Peyer's patch (tissue), 4 donors: ENCODE results near the gene RFX2. TPM values are rescaled to one million over a fixed set of nuclear protein-coding genes. Genes with fewer than 3 reads are reported as not detected.

Experiments
- DNase-seq, 3 donors: peaks; one replicate each; pipeline ENCODE4 v3.0.0-alpha.2; 2017 to 2019
- H3K27ac ChIP-seq, 4 donors: fragments of 200-600 bp; sonication (generic); one replicate each; pipeline ENCODE4 v1.5.1; 2016 to 2019
- H3K27me3 ChIP-seq, 2 donors: fragments of 200-600 bp; sonication (generic); one replicate each; pipeline ENCODE4 v1.5.1; 2019
- H3K36me3 ChIP-seq, 3 donors: fragments of 200-600 bp; sonication (generic); one replicate each; pipeline ENCODE4 v1.5.1; 2016 to 2019
- H3K4me1 ChIP-seq, 4 donors: fragments of 200-600 bp; sonication (generic); one replicate each; pipeline ENCODE4 v1.5.1; 2016 to 2019
- H3K4me3 ChIP-seq, 4 donors: fragments of 200-600 bp; sonication (generic); 1 replicate in 3 of 4; 2 replicates in 1 of 4; pipeline ENCODE4 v1.5.1; 2016 to 2019; ENCODE audit warnings: mild to moderate bottlenecking in 1 of 4
- H3K9me3 ChIP-seq, 4 donors: fragments of 200-600 bp; sonication (generic); one replicate each; pipeline ENCODE4 v1.5.1; 2016 to 2019; ENCODE audit warnings: mild to moderate bottlenecking in 1 of 4
- CTCF ChIP-seq, 6 experiments: fragments of 450-650 bp in 4 of 6; fragments of 200-600 bp in 2 of 6; sonication (generic) in 1 of 6; IDR thresholded peaks; one replicate each; pipeline ENCODE4 v1.5.1; 2017 to 2019; ENCODE audit warnings: antibody characterized with exemption in 6 of 6, mild to moderate bottlenecking in 3 of 6, moderate library complexity in 1 of 6
- POLR2A ChIP-seq, 2 donors: fragments of 450-650 bp; IDR thresholded peaks; one replicate each; pipeline ENCODE4 v1.5.1; 2017; ENCODE audit warnings: antibody characterized with exemption in 2 of 2, mild to moderate bottlenecking in 2 of 2, moderate library complexity in 2 of 2
- total RNA-seq, 4 donors: library from RNA; depleted of rRNA; stranded (reverse); fragments of >200 nt; gene quantifications; one replicate each; pipeline ENCODE4 v1.1.0, GENCODE V29; 2016

RFX2 gene
- total RNA-seq, 4 donors from 2014 or later = 2.6 to 33.9 (median 10.3) TPM

DNA sequence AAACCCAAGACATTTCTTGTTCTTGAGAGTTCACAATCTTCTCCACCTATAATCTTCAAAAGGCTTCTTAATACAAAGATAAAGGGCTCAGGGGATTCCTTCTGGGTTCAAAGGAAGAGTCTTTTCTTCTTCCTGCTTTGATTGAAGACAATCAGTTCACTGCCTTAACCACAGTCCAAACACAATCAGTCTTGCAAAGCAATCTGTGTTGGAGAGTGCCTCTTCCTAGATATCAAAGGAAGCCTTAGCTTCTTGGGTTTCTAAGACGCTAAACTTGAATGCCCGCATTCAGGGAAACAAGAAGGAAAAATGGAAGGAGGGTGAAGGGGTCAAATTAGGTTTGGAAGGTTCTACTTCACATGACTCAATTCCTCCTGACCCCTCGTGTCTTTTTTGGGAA is 159.6 kb downstream of the RFX2 start:
- Histone ChIP-seq H3K9me3 (no peaks in the 10 kb centered on the region), H3K4me3 (no peak overlapping the region), H3K4me1 (peaks cover 6 to 92% (median 30%) of the 10 kb centered on the region in 4 donors), H3K27ac (no peak overlapping the region), H3K36me3 (peaks cover 0 to 6% (median 0%) of the 10 kb centered on the region in 3 donors), H3K27me3 (no peaks in the 10 kb centered on the region)
- no peak for DNase-seq
- TF ChIP-seq POLR2A (IDR thresholded peaks at IDR 0.05) (no peak), CTCF (IDR thresholded peaks at IDR 0.05) (no peak)

GRCh38 chr19:5949792-5950305 is 160.5 kb downstream of the RFX2 start:
- TF ChIP-seq CTCF (IDR thresholded peaks at IDR 0.05) = no peak
- TF ChIP-seq POLR2A (IDR thresholded peaks at IDR 0.05) = no peak
- Histone ChIP-seq H3K4me1 (peaks cover 4 to 83% (median 30%) of the 10 kb centered on the region in 4 donors), H3K27ac (peak overlapping the region; percentile 21 to 70 (median 60))

GRCh38 chr19:5948752-5949564 is 161.3 kb downstream of the RFX2 start:
- Histone ChIP-seq H3K36me3 (peaks cover 0 to 11% (median 0%) of the 10 kb centered on the region in 3 donors), H3K27me3 (no peaks in the 10 kb centered on the region), H3K9me3 (no peaks in the 10 kb centered on the region), H3K27ac (peak overlapping the region; percentile 21 to 70 (median 60)), H3K4me3 (no peak overlapping the region), H3K4me1 (peaks cover 0 to 78% (median 30%) of the 10 kb centered on the region in 4 donors)
- TF ChIP-seq POLR2A (IDR thresholded peaks at IDR 0.05) (no peak), CTCF (IDR thresholded peaks at IDR 0.05) (no peak)
- DNase-seq = no peak

More at GRCh38 chr19:5949792-5950305, 160.5 kb downstream of the RFX2 start:
- Histone ChIP-seq H3K36me3 (peaks cover 0 to 11% (median 0%) of the 10 kb centered on the region in 3 donors), H3K27me3 (no peaks in the 10 kb centered on the region), H3K4me3 (no peak overlapping the region), H3K9me3 (no peaks in the 10 kb centered on the region)
- DNase-seq = peak in 1 of 3 donors; percentile 43

- no peaks in the 10 kb centered on the region for H3K9me3 ChIP-seq
- H3K27me3 ChIP-seq = no peaks in the 10 kb centered on the region
- peak in 1 of 3 donors; percentile 70 for DNase-seq
- peaks cover 0 to 11% (median 0%) of the 10 kb centered on the region in 3 donors for H3K36me3 ChIP-seq
- no peak overlapping the region for H3K4me3 ChIP-seq
- peaks cover 0 to 77% (median 25%) of the 10 kb centered on the region in 4 donors for H3K4me1 ChIP-seq
- peak overlapping the region; percentile 48 to 70 (median 67) for H3K27ac ChIP-seq
- TF ChIP-seq CTCF (IDR thresholded peaks at IDR 0.05) = no peak
- TF ChIP-seq POLR2A (IDR thresholded peaks at IDR 0.05) = no peak
Observed at GRCh38 chr19:5947435-5947834, 162.9 kb downstream of the RFX2 start.

DNA sequence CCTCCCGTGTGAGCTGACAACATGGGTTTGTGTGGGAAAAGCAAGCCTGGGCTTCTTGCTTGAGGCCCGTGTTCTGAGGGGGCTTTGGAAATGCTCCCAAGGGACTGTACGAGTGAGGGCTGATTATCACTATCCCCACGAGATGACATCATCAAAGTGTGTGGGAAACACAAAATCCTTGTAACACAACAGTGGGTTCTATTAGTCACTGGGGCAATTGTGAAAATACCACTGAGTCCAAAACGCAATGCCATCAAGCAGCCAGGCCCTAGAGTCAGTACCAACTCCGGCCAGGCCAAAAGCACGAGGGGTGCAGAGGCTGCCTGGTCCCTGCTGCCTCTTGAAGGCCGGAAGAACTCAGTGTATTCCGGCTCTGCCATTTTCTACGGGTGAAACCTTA is 166.7 kb downstream of the RFX2 start:
- Histone ChIP-seq H3K4me3 (no peak overlapping the region), H3K36me3 (peaks cover 0 to 34% (median 0%) of the 10 kb centered on the region in 3 donors), H3K4me1 (peaks cover 0 to 44% (median 8%) of the 10 kb centered on the region in 4 donors), H3K9me3 (no peaks in the 10 kb centered on the region), H3K27ac (peak overlapping the region in 2 of 4 donors; percentile 44 to 50), H3K27me3 (no peaks in the 10 kb centered on the region)
- DNase-seq = no peak
- TF ChIP-seq CTCF (IDR thresholded peaks at IDR 0.05) (no peak), POLR2A (IDR thresholded peaks at IDR 0.05) (no peak)

Other genes starting within 250 kb of the RFX2 start
- gene FUT5, start 240.0 kb downstream of the RFX2 start, total RNA-seq = not detected
- gene NDUFA11, start 206.7 kb downstream of the RFX2 start, total RNA-seq = 100 to 1,000 TPM; 101 to 194 (median 169) TPM
- gene VMAC, start 205.6 kb downstream of the RFX2 start, total RNA-seq = 10 to 100 TPM in 3 of 4 donors, 1 to 10 TPM in 1; 9.6 to 24.8 (median 18.4) TPM
- 10 to 100 TPM in 3 of 4 donors, 1 to 10 TPM in 1; 9.5 to 44.6 (median 24.4) TPM for gene CAPS, start 196.2 kb downstream of the RFX2 start, total RNA-seq
- gene RANBP3, start 132.4 kb downstream of the RFX2 start, total RNA-seq = 100 to 1,000 TPM in 2 of 4 donors, 10 to 100 TPM in 2; 59.7 to 104 (median 91.1) TPM
- gene ACSBG2, start 25.2 kb upstream of the RFX2 start, total RNA-seq = under 1 TPM in 1 of 4 donors, not detected in 3; 0.57 TPM
- gene MLLT1, start 169.5 kb upstream of the RFX2 start, total RNA-seq = 10 to 100 TPM in 3 of 4 donors, 1 to 10 TPM in 1; 9.5 to 24.8 (median 19.3) TPM
- under 1 TPM in 1 of 4 donors, not detected in 3; 0.67 TPM for gene ACER1, start 223.1 kb upstream of the RFX2 start, total RNA-seq